Endometrial microvascular endothelial cells (primary cell): ENCODE results near the gene RWDD3. TPM values are rescaled to one million over a fixed set of nuclear protein-coding genes. Genes with fewer than 3 reads are reported as not detected.

Experiments used
- in situ Hi-C: cut with HindIII; loops from 2 replicates; pipeline ENCODE4 v1.10.0; 2017; ENCODE audit warnings: low sequenced_read_pairs, low pct_unique_long_range_greater_than_20kb; ENCODE audit errors: inconsistent ontology term
- total RNA-seq: library from RNA; depleted of rRNA; stranded (reverse); fragments of >200 nt; gene quantifications from one replicate; pipeline ENCODE4 v1.2.3, GENCODE V29; 2015; ENCODE audit errors: inconsistent ontology term

Gene RWDD3
- total RNA-seq, 1 donor from 2014 or later, result 14.9 TPM

DNA sequence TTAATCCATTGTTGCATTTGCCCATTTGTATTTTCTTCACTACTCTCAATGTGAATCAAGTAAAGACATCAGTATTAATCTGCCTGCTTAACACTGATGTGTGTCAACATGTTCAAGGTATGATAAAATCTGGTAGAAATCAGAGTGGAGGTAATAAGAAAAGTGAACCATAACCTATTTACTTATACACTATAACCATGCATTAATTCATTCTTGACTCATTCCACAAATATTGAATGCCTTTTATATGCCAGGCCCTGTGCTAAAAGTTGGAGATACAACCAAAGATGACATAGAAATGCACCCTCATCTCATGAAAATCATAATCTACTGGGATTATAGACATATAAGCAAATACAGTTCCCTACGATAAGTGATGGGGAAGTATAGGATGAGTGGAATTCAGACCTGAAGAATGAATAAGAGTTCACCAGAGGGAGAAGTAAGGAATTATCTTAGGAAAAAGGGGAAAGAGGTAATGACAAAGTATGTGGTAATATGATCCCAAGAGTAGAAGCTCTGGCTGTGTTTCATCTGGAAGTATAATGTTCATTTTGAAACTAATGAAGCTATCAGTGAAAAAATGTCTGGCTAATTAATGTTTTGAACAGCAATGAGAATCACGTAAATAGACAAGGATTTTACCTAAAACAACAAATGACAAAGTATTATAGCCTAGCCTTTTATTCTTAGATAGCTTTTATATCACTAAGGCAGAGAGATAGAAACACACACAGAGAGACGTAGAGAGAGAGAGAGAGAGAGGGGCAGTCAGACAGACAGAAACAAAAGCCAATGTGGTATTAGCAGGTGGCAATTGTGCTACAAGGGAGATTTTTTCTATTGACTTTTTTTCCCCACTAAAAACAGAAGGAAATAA is 7.0 kb upstream of the RWDD3 start:
- in situ Hi-C loops, result loop anchor here (25.0 kb wide), 1 partner anchor 165 kb away; the partner anchor contains the start of gene ALG14

GRCh38 chr1:95229037-95229436 is 5.0 kb upstream of the RWDD3 start:
- in situ Hi-C loops, result loop anchor here (25.0 kb wide), 1 partner anchor 167 kb away; the partner anchor contains the start of gene ALG14

DNA sequence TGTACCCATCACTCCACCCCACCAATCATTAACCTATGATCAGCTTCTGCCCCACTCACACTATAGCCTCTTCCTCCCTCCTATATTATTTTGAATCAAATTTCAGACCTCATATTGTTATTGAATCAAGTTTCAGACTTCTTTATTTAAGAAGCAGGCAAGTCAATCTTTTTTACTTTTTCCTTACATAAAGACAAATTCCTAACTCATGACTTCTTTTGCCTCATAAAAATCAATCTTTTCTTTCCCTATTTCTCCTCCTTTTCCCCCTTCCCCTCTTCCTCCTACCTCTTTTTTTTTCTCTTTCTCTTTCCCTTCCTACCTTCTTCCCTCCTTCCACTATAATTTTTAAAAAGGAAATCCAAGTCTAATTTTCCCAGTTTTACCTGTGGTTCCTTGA is 4.3 kb upstream of the RWDD3 start:
- in situ Hi-C loops, result loop anchor here (25.0 kb wide), 1 partner anchor 167 kb away; the partner anchor contains the start of gene ALG14

DNA sequence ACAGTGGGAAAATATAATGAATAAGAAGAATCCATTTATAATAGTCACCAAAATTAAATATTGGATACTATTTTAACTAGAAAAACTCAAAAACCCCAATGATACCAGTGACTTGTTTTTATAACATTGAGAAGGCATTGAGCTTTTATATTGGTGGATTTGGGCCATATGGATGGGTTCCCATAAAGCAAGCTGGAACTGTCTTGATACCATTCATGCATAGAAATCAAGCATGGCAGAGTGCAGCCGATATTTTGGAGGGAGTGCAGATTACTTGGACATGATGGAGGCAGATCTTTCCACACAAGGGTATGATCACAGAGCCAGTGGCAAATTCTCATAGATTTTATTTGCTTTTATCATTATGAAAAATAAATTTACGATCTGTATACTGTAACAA is 3.8 kb upstream of the RWDD3 start:
- in situ Hi-C loops, result loop anchor here (25.0 kb wide), 1 partner anchor 168 kb away; the partner anchor contains the start of gene ALG14

- in situ Hi-C loops, result loop anchor here (25.0 kb wide), 1 partner anchor 168 kb away; the partner anchor contains the start of gene ALG14
Measured at GRCh38 chr1:95230768-95231191, 3.2 kb upstream of the RWDD3 start.

- in situ Hi-C loops, result loop anchor here (25.0 kb wide), 1 partner anchor 170 kb away; the partner anchor contains the start of gene ALG14
Measured at GRCh38 chr1:95232646-95233318, 1.2 kb upstream of the RWDD3 start.

GRCh38 chr1:95233319-95233736 is 682 bp upstream of the RWDD3 start:
- in situ Hi-C loops, result loop anchor here (25.0 kb wide), 1 partner anchor 171 kb away; the partner anchor contains the start of gene ALG14

DNA sequence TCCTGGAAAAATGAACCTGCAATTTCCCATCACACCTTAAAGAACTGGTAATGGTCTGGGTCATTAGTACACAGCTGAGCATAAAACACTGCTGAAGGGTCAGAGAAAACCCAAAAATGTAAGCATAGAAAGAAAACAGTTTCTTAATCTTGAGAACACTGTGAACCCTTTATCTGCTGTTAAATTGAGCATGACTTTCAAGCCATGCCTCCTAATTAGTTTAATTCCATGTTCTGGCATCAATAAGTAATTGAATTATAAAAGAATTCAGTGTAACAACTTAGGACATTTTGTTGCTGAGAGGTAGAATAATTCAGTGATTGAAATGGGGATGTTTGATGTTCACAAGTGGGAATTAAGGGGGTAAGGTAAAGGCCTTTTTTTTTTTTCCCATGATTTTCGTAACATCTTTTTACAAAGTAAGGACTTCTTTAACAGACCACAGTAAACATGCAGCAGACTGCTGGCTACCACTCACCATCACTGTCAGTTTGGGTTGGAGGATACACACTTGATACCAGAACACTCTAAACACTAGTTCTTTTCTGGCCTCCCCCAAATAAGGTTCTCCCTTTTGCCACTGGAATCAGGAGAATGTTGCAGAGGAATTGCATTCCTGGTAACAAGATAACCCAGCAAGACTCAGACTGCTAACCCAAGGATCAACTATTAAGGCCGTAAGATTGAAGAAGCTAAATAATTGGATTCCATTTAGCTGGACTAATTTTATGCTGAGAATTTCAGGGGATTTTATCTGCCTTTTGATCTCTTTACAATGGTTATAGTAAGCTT is 3.0 kb downstream of the RWDD3 start:
- in situ Hi-C loops, result loop anchor here (25.0 kb wide), 1 partner anchor 175 kb away; the partner anchor contains the start of gene ALG14

DNA sequence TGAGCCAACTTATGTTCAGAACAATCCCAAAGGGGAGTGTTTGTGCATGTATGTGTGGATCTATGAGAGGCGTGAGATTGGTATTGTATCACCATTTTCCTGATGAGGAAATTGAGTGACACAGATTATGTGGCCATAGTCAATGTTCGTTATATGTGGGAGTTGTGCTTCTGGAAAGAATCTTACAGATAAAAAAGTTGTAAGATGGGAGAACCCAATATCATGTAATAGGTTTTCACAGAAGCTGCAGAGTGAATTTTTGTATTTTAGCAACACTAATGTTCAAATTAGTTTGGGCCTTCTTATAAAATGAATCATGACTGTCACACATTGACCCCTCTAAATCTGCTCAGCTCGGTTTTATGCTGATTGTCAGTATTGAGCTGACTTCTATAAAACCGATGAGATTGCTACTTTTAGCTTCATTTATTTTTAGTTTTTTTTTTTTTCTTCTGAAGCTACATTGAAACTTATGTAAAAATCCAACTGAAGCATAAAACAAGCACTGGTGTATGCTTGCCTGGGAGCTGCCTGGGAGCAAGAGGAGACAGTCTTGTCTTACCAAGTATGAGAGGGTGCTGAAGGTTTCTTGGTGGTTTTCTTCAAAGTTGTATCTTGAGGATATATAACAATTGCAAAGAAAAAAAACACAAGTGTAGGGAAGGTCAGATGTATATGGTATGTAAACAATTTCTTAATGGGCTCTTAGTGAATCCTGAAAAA is 4.1 kb downstream of the RWDD3 start:
- in situ Hi-C loops, result loop anchor here (25.0 kb wide), 1 partner anchor 176 kb away; the partner anchor contains the start of gene ALG14

DNA sequence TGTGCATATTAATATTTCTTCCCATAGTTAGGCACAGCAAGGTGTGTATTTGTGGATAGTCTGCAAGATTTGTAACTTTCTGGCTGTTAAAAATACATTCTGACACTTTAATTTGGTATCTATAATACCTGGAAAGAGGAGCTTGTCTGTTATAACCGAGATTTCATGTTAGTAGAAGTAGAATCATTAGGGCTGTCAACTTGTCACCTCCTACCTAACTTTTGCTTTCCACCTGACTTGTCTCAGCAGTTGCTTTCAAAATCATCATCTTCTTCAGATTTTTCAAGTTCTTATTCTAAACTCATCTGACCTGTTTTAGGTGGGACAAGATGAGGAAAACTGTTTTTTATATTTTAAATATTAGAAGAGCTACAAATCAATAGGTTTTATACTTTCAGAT is 11.0 kb downstream of the RWDD3 start:
- in situ Hi-C loops, result loop anchor here (25.0 kb wide), 1 partner anchor 183 kb away; the partner anchor contains the start of gene ALG14

DNA sequence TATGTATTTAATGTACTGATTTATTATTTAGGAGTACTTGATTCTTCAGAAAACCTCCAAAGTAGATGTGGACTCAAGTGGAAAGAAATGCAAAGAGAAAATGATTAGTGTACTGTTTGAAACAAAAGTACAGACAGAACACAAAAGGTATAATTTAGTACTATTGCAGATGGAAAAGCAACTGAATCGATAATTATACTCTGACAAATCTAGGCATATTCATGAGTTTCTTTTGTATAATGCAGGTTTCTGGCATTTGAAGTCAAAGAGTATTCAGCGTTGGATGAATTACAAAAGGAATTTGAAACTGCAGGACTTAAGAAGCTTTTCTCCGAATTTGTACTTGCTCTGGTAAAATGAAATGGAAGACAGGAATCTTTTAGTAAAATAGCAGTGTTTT is 12.5 kb downstream of the RWDD3 start:
- in situ Hi-C loops, result loop anchor here (25.0 kb wide), 1 partner anchor 184 kb away; the partner anchor contains the start of gene ALG14

DNA sequence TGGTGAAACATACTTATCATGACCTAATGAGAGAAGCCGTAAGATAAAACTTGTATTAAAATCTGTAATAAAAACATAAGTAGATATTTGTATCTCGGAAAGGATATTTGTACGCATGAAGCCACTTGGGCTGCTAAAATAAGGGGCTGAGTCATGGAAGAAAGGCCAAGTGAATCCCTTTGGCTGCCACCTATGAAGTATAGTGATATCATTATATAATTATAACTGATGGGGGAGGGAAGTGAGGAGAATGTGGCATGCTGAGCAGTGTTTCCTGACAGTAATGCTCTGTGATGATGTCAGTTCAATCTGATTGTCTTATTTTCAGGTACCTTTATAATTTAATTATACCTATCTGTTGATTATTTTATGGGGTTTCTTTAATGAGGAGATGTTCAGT is 13.6 kb downstream of the RWDD3 start:
- in situ Hi-C loops, result loop anchor here (25.0 kb wide), 1 partner anchor 185 kb away; the partner anchor contains the start of gene ALG14

- in situ Hi-C loops, result loop anchor here (25.0 kb wide), 1 partner anchor 188 kb away; the partner anchor contains the start of gene ALG14
Measured at GRCh38 chr1:95249916-95250315, 15.9 kb downstream of the RWDD3 start.

DNA sequence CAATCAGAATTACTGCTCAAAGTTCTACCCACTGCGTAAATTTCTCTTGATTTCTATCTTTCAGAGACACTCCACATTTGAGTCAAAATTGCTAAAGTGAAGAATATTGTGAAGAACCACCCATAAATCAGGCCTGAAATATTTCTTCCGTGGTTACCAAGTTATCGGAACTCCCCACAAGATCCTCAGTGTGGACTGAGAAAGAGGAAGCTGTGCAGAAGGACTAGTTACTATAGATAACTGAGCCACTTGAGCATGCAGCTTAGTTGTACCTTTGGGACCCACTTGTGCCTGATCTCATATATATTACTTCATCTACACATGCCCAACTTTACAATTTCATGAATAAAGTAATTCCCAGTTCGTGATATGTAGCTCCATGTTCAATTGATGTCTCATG is 18.4 kb downstream of the RWDD3 start:
- in situ Hi-C loops, result no loop called here

DNA sequence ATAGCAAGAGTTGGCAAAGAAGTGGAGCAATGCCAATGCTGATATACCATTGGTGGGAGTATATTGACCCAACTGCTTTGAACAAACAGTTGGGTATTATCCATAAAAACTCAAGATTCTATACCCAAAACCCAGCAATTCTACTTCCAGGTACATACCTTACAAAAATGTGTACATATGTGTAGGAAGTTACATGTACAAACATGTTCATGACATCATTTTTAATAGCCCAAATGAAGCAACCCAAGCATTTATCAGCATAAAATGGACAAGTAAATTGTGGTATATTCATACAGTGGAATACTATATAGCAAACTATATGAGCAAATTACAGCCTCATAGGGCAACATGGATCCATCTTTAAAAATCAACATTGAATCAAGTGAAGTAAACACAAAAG is 20.9 kb downstream of the RWDD3 start:
- in situ Hi-C loops, result no loop called here

GRCh38 chr1:95255826-95256225 is 21.8 kb downstream of the RWDD3 start:
- in situ Hi-C loops, result no loop called here

DNA sequence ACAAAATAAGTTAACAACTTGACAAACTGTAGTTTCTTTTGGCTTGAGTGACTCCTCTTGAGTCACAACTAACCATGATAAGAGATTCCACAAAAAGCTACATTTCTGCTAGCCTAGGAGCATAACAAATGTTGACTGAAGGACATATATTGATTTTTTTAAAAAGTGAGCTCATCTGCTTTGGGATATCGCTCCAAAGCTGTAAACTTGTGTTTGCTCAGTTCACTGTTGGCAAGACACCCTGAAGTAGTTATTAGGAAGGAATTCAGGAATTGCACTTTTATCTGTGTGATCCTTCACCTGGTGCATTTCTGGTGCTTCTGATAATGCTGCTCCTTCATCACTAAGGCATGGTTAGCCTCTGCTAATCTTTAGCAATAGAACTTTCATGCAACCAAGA is 23.7 kb downstream of the RWDD3 start:
- in situ Hi-C loops, result no loop called here

GRCh38 chr1:95259245-95259644 is 25.2 kb downstream of the RWDD3 start:
- in situ Hi-C loops, result no loop called here
